ENCODE results near the gene ADGRE1.
A peak's percentile ranks its signal among the peaks of the same experiment; 100 is the strongest.

Gene ADGRE1

DNA sequence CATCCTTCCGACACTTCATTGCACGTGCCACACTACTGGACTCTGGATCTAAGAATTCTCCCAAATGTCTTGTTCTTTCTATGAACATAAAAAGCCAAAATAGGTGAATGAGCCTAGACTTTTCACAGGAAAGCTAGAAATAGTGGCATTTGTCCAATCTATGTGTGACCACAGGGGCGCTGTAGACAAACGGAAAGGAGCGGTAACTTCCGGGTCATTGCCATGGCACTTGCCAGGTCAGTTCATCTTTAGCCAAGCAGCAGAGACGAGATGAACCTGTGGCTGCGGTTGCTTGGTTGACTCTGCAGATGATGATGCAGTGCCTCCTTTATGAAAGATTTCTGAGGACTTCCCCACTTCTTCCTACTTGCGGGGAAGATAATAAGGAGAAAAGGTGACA lies 65.6 kb downstream of the ADGRE1 start:
- no peak overlapping the region for H3K4me3 ChIP-seq (ENCODE audit: low read depth, low read length)
- no peak for DNase-seq (ENCODE audit: low read depth)
- TF ChIP-seq, protein P1, sequence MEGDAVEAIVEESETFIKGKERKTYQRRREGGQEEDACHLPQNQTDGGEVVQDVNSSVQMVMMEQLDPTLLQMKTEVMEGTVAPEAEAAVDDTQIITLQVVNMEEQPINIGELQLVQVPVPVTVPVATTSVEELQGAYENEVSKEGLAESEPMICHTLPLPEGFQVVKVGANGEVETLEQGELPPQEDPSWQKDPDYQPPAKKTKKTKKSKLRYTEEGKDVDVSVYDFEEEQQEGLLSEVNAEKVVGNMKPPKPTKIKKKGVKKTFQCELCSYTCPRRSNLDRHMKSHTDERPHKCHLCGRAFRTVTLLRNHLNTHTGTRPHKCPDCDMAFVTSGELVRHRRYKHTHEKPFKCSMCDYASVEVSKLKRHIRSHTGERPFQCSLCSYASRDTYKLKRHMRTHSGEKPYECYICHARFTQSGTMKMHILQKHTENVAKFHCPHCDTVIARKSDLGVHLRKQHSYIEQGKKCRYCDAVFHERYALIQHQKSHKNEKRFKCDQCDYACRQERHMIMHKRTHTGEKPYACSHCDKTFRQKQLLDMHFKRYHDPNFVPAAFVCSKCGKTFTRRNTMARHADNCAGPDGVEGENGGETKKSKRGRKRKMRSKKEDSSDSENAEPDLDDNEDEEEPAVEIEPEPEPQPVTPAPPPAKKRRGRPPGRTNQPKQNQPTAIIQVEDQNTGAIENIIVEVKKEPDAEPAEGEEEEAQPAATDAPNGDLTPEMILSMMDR (IDR thresholded peaks at IDR 0.05; ENCODE audit: low read depth, low read length, missing control alignments), result no peak

- no peak overlapping the region for H3K4me3 ChIP-seq (ENCODE audit: low read depth, low read length)
- TF ChIP-seq, protein P1 (IDR thresholded peaks at IDR 0.05; ENCODE audit: low read depth, low read length, missing control alignments), result no peak
- no peak for DNase-seq (ENCODE audit: low read depth)
These were observed 67.7 kb downstream of the ADGRE1 start for GRCh38 chr19:6955082-6955481.

DNA sequence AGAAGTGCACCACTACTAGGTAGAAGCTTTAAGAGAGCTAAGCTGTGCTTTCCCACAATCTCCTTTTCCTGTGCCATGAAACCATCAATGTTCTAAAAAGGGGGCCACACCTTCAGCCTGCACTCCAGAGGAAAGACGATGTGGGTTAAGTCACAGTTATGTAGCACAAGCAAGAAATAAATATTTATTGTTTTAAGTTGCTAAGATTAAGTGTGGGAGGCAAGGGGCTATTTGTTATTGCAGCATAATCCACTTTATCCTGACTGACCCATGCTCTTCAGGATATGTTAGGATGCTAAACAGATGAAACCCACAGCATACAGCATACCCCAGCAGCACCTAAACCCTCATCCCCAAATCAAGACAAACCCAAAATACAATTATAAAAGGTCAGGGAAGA lies 69.2 kb downstream of the ADGRE1 start:
- no peak overlapping the region for H3K4me3 ChIP-seq (ENCODE audit: low read depth, low read length)
- TF ChIP-seq, protein P1 (IDR thresholded peaks at IDR 0.05; ENCODE audit: low read depth, low read length, missing control alignments), result no peak
- no peak for DNase-seq (ENCODE audit: low read depth)

GRCh38 chr19:6958791-6959190 lies 71.4 kb downstream of the ADGRE1 start:
- DNase-seq (ENCODE audit: low read depth), result no peak
- H3K4me3 ChIP-seq (ENCODE audit: low read depth, low read length), result no peak overlapping the region
- TF ChIP-seq, protein P1 (IDR thresholded peaks at IDR 0.05; ENCODE audit: low read depth, low read length, missing control alignments), result no peak

DNA sequence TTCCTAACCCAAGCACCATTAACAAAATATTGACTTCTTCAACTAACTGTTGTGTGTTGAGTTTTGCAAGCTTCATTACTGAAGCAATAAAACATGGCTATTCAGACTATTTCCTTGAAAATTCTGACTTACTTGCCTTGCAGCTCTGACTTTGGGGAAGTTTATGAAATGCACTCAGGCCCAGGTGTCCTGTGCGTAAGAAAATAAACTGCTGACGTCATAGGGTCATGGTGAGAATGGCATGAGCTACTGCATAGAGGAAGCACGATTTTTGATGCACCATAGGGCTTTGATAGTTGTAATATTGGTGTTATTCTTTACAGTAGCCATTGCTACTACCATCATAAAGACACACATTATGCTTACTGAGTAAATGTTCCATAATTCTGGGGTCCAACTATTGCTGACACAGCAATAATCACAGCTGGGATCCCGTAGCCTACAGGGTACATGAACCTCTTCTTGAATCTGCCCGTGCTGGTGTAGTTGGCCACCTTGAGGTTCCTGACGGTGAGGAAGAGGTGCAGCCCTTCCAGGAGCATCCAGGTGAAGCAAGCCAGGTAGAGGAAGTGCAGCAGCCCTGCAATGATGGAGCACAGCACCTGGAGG lies 76.0 kb downstream of the ADGRE1 start:
- no peak overlapping the region for H3K4me3 ChIP-seq (ENCODE audit: low read depth, low read length)
- DNase-seq (ENCODE audit: low read depth), result no peak
- TF ChIP-seq, protein P1 (IDR thresholded peaks at IDR 0.05; ENCODE audit: low read depth, low read length, missing control alignments), result no peak

- no peak for DNase-seq (ENCODE audit: low read depth)
These were observed 76.6 kb downstream of the ADGRE1 start for GRCh38 chr19:6963937-6964336.

DNA sequence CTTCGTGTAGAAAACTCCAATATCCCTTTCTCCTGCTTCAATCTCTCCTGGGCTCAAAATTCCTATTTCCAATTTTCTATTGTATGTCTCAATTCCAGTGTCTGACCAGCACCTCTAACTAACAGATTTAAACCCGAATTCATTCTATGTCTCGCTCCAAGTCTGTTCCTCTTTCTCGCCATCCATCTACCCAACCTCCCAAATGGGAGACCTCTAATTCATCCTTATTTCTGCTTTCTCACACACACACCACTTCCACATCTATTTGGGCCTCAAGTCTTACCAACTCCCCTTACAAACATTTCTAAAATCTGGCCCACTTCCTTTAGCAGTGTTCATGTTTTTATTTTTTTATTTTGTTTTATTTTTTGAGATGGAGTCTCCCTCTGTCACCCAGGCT lies 80.6 kb downstream of the ADGRE1 start:
- DNase-seq (ENCODE audit: low read depth), result no peak
- no peak overlapping the region for H3K4me3 ChIP-seq (ENCODE audit: low read depth, low read length)
- TF ChIP-seq, protein P1 (IDR thresholded peaks at IDR 0.05; ENCODE audit: low read depth, low read length, missing control alignments), result no peak

More at GRCh38 chr19:6963937-6964336, 76.6 kb downstream of the ADGRE1 start:
- TF ChIP-seq, protein P1 (IDR thresholded peaks at IDR 0.05; ENCODE audit: low read depth, low read length, missing control alignments), result peak; percentile 64
- no peak overlapping the region for H3K4me3 ChIP-seq (ENCODE audit: low read depth, low read length)

Measured in GM12864 (cell line).